ENCODE data around the gene SNAP91.

Gene SNAP91

DNA sequence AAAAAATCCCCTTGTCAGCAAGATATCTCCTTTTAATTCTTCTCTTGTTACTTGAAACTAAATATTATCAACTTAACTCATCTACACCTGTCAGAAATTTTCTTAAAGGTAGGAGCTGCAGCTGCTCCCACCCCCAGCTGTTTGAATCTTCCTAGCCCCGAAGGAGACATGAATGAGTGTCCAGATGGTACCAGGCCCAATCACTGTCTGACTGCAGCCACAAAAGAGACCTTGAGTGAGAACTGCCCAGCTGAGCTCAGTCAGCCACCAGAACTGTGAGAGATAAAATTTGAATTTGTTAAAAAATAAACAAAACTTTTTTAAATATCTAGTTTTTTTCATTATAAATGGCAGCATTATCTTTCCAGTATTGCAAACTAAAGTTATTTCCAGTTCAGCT lies 111.8 kb downstream of the SNAP91 start:
- no peak for DNase-seq (ENCODE audit: low read depth)
- no peak overlapping the region for H3K4me3 ChIP-seq (ENCODE audit: low read depth, low read length)
- TF ChIP-seq MYC (IDR thresholded peaks at IDR 0.05; ENCODE audit: low read depth, low read length) (no peak), POLR2A (IDR thresholded peaks at IDR 0.05; ENCODE audit: extremely low read depth, insufficient read length) (no peak), MAX (IDR thresholded peaks at IDR 0.05; ENCODE audit: low read depth, low read length) (no peak)
- TF ChIP-seq, protein P1, sequence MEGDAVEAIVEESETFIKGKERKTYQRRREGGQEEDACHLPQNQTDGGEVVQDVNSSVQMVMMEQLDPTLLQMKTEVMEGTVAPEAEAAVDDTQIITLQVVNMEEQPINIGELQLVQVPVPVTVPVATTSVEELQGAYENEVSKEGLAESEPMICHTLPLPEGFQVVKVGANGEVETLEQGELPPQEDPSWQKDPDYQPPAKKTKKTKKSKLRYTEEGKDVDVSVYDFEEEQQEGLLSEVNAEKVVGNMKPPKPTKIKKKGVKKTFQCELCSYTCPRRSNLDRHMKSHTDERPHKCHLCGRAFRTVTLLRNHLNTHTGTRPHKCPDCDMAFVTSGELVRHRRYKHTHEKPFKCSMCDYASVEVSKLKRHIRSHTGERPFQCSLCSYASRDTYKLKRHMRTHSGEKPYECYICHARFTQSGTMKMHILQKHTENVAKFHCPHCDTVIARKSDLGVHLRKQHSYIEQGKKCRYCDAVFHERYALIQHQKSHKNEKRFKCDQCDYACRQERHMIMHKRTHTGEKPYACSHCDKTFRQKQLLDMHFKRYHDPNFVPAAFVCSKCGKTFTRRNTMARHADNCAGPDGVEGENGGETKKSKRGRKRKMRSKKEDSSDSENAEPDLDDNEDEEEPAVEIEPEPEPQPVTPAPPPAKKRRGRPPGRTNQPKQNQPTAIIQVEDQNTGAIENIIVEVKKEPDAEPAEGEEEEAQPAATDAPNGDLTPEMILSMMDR (IDR thresholded peaks at IDR 0.05; ENCODE audit: low read depth, low read length), result no peak

DNA sequence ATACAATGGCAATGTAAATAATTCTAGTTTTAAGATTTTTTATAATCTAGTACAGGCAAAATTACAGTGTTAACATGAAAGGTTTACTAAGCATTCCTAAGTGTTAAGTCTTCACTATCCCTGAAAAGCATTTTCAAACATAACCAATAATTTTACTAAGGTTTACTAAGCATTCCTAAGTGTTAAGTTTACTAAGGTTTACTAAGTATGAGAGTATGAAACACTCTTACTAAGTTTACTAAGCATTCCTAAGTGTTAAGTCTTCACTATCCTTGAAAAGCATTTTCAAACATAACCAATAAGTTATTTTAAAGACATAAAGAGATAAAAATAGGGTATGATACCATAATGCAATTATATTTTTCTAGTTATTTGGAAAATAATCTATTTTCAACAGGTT lies 114.0 kb downstream of the SNAP91 start:
- no peak for TF ChIP-seq MYC (IDR thresholded peaks at IDR 0.05; ENCODE audit: low read depth, low read length)
- TF ChIP-seq MAX (IDR thresholded peaks at IDR 0.05; ENCODE audit: low read depth, low read length), result no peak
- TF ChIP-seq, protein P1 (IDR thresholded peaks at IDR 0.05; ENCODE audit: low read depth, low read length), result no peak
- no peak for DNase-seq (ENCODE audit: low read depth)
- H3K4me3 ChIP-seq (ENCODE audit: low read depth, low read length), result no peak overlapping the region

DNA sequence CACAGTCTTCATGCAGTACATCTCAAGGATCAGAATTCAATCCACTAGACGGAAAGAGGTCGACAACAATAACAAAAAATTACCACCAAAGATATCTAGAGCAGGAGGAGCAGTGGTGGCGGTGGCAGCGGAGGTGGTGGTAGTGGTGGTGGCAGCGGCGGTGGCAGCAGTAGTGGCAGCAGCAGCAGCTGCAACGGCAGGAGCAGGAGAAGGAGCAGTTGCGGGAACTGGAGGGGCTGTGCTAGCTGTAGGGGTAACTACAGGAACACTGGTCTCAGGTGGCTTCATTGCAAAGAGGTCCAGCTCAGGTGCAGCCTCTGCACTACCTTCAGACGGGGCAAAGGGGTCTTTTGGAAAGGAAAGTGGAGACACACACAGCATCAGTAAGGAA lies 115.5 kb downstream of the SNAP91 start:
- TF ChIP-seq MYC (IDR thresholded peaks at IDR 0.05; ENCODE audit: low read depth, low read length), result no peak
- TF ChIP-seq MAX (IDR thresholded peaks at IDR 0.05; ENCODE audit: low read depth, low read length), result no peak
- TF ChIP-seq, protein P1 (IDR thresholded peaks at IDR 0.05; ENCODE audit: low read depth, low read length), result no peak
- TF ChIP-seq POLR2A (IDR thresholded peaks at IDR 0.05; ENCODE audit: extremely low read depth, insufficient read length), result no peak
- DNase-seq (ENCODE audit: low read depth), result no peak
- no peak overlapping the region for H3K4me3 ChIP-seq (ENCODE audit: low read depth, low read length)

DNA sequence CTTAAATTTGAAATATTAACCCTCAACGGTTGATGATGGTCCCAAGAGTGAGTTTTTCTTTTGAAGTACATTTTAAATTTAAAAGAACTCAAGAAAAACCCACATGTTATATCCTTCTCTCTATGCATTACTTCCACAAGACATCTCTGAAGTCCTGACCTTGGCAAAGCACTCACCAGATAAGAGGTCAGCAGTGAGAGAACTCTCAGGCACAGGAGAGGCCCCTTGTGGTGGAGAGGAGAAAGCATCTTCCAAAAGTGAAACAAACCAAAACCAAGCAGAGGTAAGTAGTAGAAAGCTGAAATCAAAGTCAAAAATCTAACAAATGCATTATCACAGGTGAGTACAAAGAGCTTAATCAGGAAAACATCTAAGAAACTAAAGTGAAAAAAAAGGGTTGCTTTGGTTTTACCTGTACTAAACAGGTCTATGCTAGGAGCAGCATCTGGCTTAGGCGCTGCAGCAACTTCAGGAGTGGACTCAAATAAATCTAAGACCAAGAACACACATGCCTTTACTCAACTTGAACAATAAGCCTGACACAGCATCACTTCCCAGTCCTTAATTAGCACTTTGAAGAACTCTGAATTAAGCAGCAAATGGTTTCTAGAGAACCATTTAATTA lies 116.0 kb downstream of the SNAP91 start:
- TF ChIP-seq, protein P1 (IDR thresholded peaks at IDR 0.05; ENCODE audit: low read depth, low read length), result peak; percentile 80
- TF ChIP-seq POLR2A (IDR thresholded peaks at IDR 0.05; ENCODE audit: extremely low read depth, insufficient read length), result no peak
- H3K4me3 ChIP-seq (ENCODE audit: low read depth, low read length), result no peak overlapping the region
- peak; percentile 63 for DNase-seq (ENCODE audit: low read depth)

GRCh38 chr6:83590416-83590815 lies 118.5 kb downstream of the SNAP91 start:
- no peak overlapping the region for H3K4me3 ChIP-seq (ENCODE audit: low read depth, low read length)
- peak; percentile 77 for DNase-seq (ENCODE audit: low read depth)
- TF ChIP-seq MAX (IDR thresholded peaks at IDR 0.05; ENCODE audit: low read depth, low read length) (no peak), MYC (IDR thresholded peaks at IDR 0.05; ENCODE audit: low read depth, low read length) (no peak)
- TF ChIP-seq, protein P1 (IDR thresholded peaks at IDR 0.05; ENCODE audit: low read depth, low read length), result no peak

- TF ChIP-seq POLR2A (IDR thresholded peaks at IDR 0.05; ENCODE audit: extremely low read depth, insufficient read length) (no peak), MYC (IDR thresholded peaks at IDR 0.05; ENCODE audit: low read depth, low read length) (no peak), MAX (IDR thresholded peaks at IDR 0.05; ENCODE audit: low read depth, low read length) (no peak)
- TF ChIP-seq, protein P1 (IDR thresholded peaks at IDR 0.05; ENCODE audit: low read depth, low read length), result no peak
- no peak overlapping the region for H3K4me3 ChIP-seq (ENCODE audit: low read depth, low read length)
- DNase-seq (ENCODE audit: low read depth), result no peak
Measured at GRCh38 chr6:83589076-83589475, 119.8 kb downstream of the SNAP91 start.
